ENCODE data around the gene KDM8.

DNA sequence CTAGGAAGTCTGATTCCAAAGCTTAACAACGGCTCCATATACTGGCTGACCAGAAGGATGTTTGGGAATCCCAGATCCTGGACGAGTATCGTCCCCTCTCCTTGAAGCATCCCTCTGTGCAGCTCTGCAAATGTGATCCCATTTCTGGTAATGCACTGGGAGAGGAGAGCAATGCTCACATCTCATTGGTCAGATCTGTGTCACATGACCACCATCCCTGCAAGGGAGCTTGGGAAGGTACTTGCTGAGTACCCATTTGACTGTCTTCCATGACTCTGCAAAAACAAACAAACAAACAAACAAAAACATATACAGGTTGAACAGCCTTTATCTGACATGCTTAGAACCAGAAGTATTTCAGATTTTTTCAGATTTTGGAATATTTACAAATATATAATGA is 41.9 kb upstream of the KDM8 start:
- TF ChIP-seq, protein P1, sequence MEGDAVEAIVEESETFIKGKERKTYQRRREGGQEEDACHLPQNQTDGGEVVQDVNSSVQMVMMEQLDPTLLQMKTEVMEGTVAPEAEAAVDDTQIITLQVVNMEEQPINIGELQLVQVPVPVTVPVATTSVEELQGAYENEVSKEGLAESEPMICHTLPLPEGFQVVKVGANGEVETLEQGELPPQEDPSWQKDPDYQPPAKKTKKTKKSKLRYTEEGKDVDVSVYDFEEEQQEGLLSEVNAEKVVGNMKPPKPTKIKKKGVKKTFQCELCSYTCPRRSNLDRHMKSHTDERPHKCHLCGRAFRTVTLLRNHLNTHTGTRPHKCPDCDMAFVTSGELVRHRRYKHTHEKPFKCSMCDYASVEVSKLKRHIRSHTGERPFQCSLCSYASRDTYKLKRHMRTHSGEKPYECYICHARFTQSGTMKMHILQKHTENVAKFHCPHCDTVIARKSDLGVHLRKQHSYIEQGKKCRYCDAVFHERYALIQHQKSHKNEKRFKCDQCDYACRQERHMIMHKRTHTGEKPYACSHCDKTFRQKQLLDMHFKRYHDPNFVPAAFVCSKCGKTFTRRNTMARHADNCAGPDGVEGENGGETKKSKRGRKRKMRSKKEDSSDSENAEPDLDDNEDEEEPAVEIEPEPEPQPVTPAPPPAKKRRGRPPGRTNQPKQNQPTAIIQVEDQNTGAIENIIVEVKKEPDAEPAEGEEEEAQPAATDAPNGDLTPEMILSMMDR (conservative IDR thresholded peaks at IDR 0.05; ENCODE audit: low read depth in 2 of 2), result no peak
- no peak for TF ChIP-seq JUNB (IDR thresholded peaks at IDR 0.05; ENCODE audit: unreplicated experiment)
- no peak for TF ChIP-seq EZH2phosphoT487 (IDR thresholded peaks at IDR 0.05; ENCODE audit: unreplicated experiment)
- TF ChIP-seq CREB1 (CRISPR knock-in tag; IDR thresholded peaks at IDR 0.05; ENCODE audit: low read depth), result no peak
- no peak for TF ChIP-seq REST (IDR thresholded peaks at IDR 0.05; ENCODE audit: unreplicated experiment)
- no peak for TF ChIP-seq POLR2AphosphoS5 (IDR thresholded peaks at IDR 0.05; ENCODE audit: low read depth)
